SK-N-MC (cell line): ENCODE results near the gene WDR7.

ENCODE experiments used
- EZH2 ChIP-seq: fragments of 200-600 bp; sonication (generic); IDR thresholded peaks from one replicate; pipeline ENCODE4 v1.6.1; 2017; ENCODE audit warnings: antibody characterized with exemption
- FOXP2 ChIP-seq: optimal IDR thresholded peaks from 2 replicates; pipeline ENCODE3; 2011; ENCODE audit warnings: mild to moderate bottlenecking, moderate library complexity; ENCODE audit not compliant: insufficient read depth; ENCODE audit errors: extremely low read length, control extremely low read depth
- POLR2AphosphoS5 ChIP-seq: IDR thresholded peaks from 2 replicates; pipeline ENCODE4 v1.6.1; 2012; ENCODE audit warnings: mild to moderate bottlenecking, low read depth, low read length, borderline replicate concordance

DNA sequence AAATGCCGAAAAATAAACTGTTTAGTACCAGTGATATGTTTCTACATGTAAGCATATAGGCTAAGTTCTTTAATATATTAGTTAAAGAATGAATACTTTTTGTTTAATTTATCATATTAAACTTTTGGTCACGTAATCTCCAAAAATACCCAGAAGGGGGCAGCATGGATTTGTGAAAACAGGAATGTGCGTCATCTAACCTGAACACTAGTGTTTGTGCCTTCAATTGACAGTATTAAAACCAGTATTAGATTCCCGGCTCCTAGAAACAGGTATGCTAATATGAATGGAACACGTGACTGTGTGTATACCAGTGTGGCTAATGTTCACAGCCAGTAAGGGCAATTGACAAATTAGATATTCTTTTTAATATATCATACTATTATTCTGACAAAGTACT is 51.8 kb downstream of the WDR7 start:
- TF ChIP-seq EZH2 = no peak
- no peak for TF ChIP-seq POLR2AphosphoS5
- no peak for TF ChIP-seq FOXP2
